Activated naive CD4-positive, alpha-beta T cell treated with anti-CD3 and anti-CD28 coated beads for 36 hours (primary cell): ENCODE data around the gene PDE8A. TPM values are rescaled to one million over a fixed set of nuclear protein-coding genes. Genes with fewer than 3 reads are reported as not detected.
A peak's percentile ranks its signal among the peaks of the same experiment; 100 is the strongest.

Experiments
- CTCF ChIA-PET: fragments of 350-600 bp; sonication (Branson Sonifier 250); formaldehyde crosslinking; loops from one replicate; lab custom pipeline; 2021; ENCODE audit warnings: antibody characterized with exemption; lab: Charles Lee
- DNase-seq: peaks from one replicate; pipeline ENCODE4 v3.0.0-alpha.2; 2020
- H3K27ac Mint-ChIP-seq: one replicate; pipeline ENCODE4 v1.8.0; 2021; ENCODE audit warnings: mild to moderate bottlenecking, mixed read lengths
- H3K27me3 Mint-ChIP-seq: one replicate; pipeline ENCODE4 v1.8.0; 2021; ENCODE audit warnings: low read depth, mixed read lengths
- H3K36me3 Mint-ChIP-seq: one replicate; pipeline ENCODE4 v1.8.0; 2021; ENCODE audit warnings: low read depth, mixed read lengths
- H3K4me1 Mint-ChIP-seq: one replicate; pipeline ENCODE4 v1.8.0; 2021; ENCODE audit warnings: low read depth, mixed read lengths
- H3K4me3 Mint-ChIP-seq: one replicate; pipeline ENCODE4 v1.8.0; 2021; ENCODE audit warnings: mild to moderate bottlenecking, moderate library complexity, mixed read lengths
- H3K9me3 Mint-ChIP-seq: one replicate; pipeline ENCODE4 v1.8.0; 2021; ENCODE audit warnings: mixed read lengths
- intact Hi-C: fragments of 100-400 bp; cut with micrococcal nuclease; formaldehyde crosslinking; loops from one replicate; pipeline ENCODE4 v1.15.1; 2023
- total RNA-seq, 2 experiments: library from RNA; stranded (reverse); gene quantifications; one replicate each; pipeline ENCODE4 v1.2.3, GENCODE V29; 2021

Gene PDE8A
- total RNA-seq, 2 experiments from 2014 or later, result 28.8 to 29.2 TPM

GRCh38 chr15:85091990-85092389 is 110.3 kb downstream of the PDE8A start:
- CTCF ChIA-PET, result no interaction called here
- Mint-ChIP-seq H3K9me3 (no peaks in the 10 kb centered on the region), H3K27ac (no peak overlapping the region), H3K4me3 (no peak overlapping the region), H3K36me3 (peaks cover 30% of the 10 kb centered on the region), H3K27me3 (no peaks in the 10 kb centered on the region), H3K4me1 (no peaks in the 10 kb centered on the region)
- intact Hi-C loops, result no loop called here
- DNase-seq, result no peak

- Mint-ChIP-seq H3K27me3 (no peaks in the 10 kb centered on the region), H3K36me3 (peaks cover 26% of the 10 kb centered on the region), H3K4me1 (no peaks in the 10 kb centered on the region), H3K4me3 (no peak overlapping the region), H3K27ac (no peak overlapping the region), H3K9me3 (no peaks in the 10 kb centered on the region)
- CTCF ChIA-PET, result no interaction called here
- intact Hi-C loops, result no loop called here
- DNase-seq, result no peak
Observed at GRCh38 chr15:85094685-85095084, 113.0 kb downstream of the PDE8A start.

- Mint-ChIP-seq H3K36me3 (peaks cover 26% of the 10 kb centered on the region), H3K4me1 (no peaks in the 10 kb centered on the region), H3K4me3 (no peak overlapping the region), H3K27ac (no peak overlapping the region), H3K9me3 (no peaks in the 10 kb centered on the region), H3K27me3 (no peaks in the 10 kb centered on the region)
- DNase-seq, result no peak
- intact Hi-C loops, result no loop called here
- CTCF ChIA-PET, result no interaction called here
Observed at GRCh38 chr15:85095566-85095965, 113.9 kb downstream of the PDE8A start.

GRCh38 chr15:85097250-85097649 is 115.6 kb downstream of the PDE8A start:
- CTCF ChIA-PET, result no interaction called here
- intact Hi-C loops, result no loop called here
- Mint-ChIP-seq H3K27ac (no peak overlapping the region), H3K36me3 (peaks cover 16% of the 10 kb centered on the region), H3K27me3 (no peaks in the 10 kb centered on the region), H3K4me1 (no peaks in the 10 kb centered on the region), H3K4me3 (no peak overlapping the region), H3K9me3 (no peaks in the 10 kb centered on the region)
- no peak for DNase-seq

- Mint-ChIP-seq H3K27ac (no peak overlapping the region), H3K27me3 (no peaks in the 10 kb centered on the region)
- intact Hi-C loops, result no loop called here
Observed at GRCh38 chr15:85097725-85098124, 116.1 kb downstream of the PDE8A start.

GRCh38 chr15:85099195-85099803 is 117.6 kb downstream of the PDE8A start:
- Mint-ChIP-seq H3K4me3 (no peak overlapping the region), H3K27me3 (no peaks in the 10 kb centered on the region), H3K36me3 (peaks cover 10% of the 10 kb centered on the region), H3K9me3 (no peaks in the 10 kb centered on the region), H3K27ac (no peak overlapping the region), H3K4me1 (no peaks in the 10 kb centered on the region)
- intact Hi-C loops, result no loop called here
- no peak for DNase-seq
- CTCF ChIA-PET, result interaction anchor here (0.7 kb wide), 1 partner anchor 20 kb away, joined by 3 read pairs; no protein-coding TSS in a partner anchor

More at GRCh38 chr15:85097725-85098124, 116.1 kb downstream of the PDE8A start:
- no peak overlapping the region for H3K4me3 Mint-ChIP-seq
- H3K9me3 Mint-ChIP-seq, result no peaks in the 10 kb centered on the region
- no peak for DNase-seq
- peaks cover 14% of the 10 kb centered on the region for H3K36me3 Mint-ChIP-seq
- H3K4me1 Mint-ChIP-seq, result no peaks in the 10 kb centered on the region
- CTCF ChIA-PET, result no interaction called here

GRCh38 chr15:85100186-85100937 is 118.7 kb downstream of the PDE8A start:
- intact Hi-C loops, result no loop called here

GRCh38 chr15:85104584-85104983 is 122.9 kb downstream of the PDE8A start:
- Mint-ChIP-seq H3K4me3 (no peak overlapping the region), H3K36me3 (peaks cover 3% of the 10 kb centered on the region), H3K27me3 (no peaks in the 10 kb centered on the region), H3K4me1 (no peaks in the 10 kb centered on the region), H3K9me3 (no peaks in the 10 kb centered on the region), H3K27ac (no peak overlapping the region)
- intact Hi-C loops, result no loop called here
- DNase-seq, result no peak
- CTCF ChIA-PET, result no interaction called here

More at GRCh38 chr15:85100186-85100937, 118.7 kb downstream of the PDE8A start:
- DNase-seq, result peak; percentile 7
- H3K27ac Mint-ChIP-seq, result no peak overlapping the region
- peaks cover 5% of the 10 kb centered on the region for H3K36me3 Mint-ChIP-seq
- no peaks in the 10 kb centered on the region for H3K27me3 Mint-ChIP-seq
- H3K9me3 Mint-ChIP-seq, result no peaks in the 10 kb centered on the region
- H3K4me1 Mint-ChIP-seq, result no peaks in the 10 kb centered on the region
- no peak overlapping the region for H3K4me3 Mint-ChIP-seq
- CTCF ChIA-PET, result no interaction called here

- H3K4me1 Mint-ChIP-seq, result no peaks in the 10 kb centered on the region
- no peak overlapping the region for H3K4me3 Mint-ChIP-seq
- no peaks in the 10 kb centered on the region for H3K9me3 Mint-ChIP-seq
- no peak for DNase-seq
- no peak overlapping the region for H3K27ac Mint-ChIP-seq
- H3K27me3 Mint-ChIP-seq, result no peaks in the 10 kb centered on the region
- CTCF ChIA-PET, result no interaction called here
- intact Hi-C loops, result no loop called here
- H3K36me3 Mint-ChIP-seq, result no peaks in the 10 kb centered on the region
Observed at GRCh38 chr15:85108136-85108535, 126.5 kb downstream of the PDE8A start.

GRCh38 chr15:85109333-85109732 is 127.7 kb downstream of the PDE8A start:
- H3K9me3 Mint-ChIP-seq, result no peaks in the 10 kb centered on the region
- CTCF ChIA-PET, result interaction anchor here (0.6 kb wide), 1 partner anchor 218 kb away, joined by 3 read pairs; no protein-coding TSS in a partner anchor
- H3K4me3 Mint-ChIP-seq, result no peak overlapping the region
- intact Hi-C loops, result no loop called here
- no peaks in the 10 kb centered on the region for H3K4me1 Mint-ChIP-seq
- no peak for DNase-seq
- H3K27ac Mint-ChIP-seq, result no peak overlapping the region
- H3K36me3 Mint-ChIP-seq, result peaks cover 2% of the 10 kb centered on the region
- H3K27me3 Mint-ChIP-seq, result no peaks in the 10 kb centered on the region

- Mint-ChIP-seq H3K36me3 (peaks cover 10% of the 10 kb centered on the region), H3K9me3 (no peaks in the 10 kb centered on the region), H3K27ac (no peak overlapping the region), H3K27me3 (no peaks in the 10 kb centered on the region), H3K4me1 (peaks cover 11% of the 10 kb centered on the region), H3K4me3 (no peak overlapping the region)
- intact Hi-C loops, result no loop called here
- CTCF ChIA-PET, result no interaction called here
- DNase-seq, result no peak
Observed at GRCh38 chr15:85112997-85113396, 131.3 kb downstream of the PDE8A start.

GRCh38 chr15:85114886-85115285 is 133.2 kb downstream of the PDE8A start:
- peaks cover 18% of the 10 kb centered on the region for H3K36me3 Mint-ChIP-seq
- H3K27ac Mint-ChIP-seq, result no peak overlapping the region
- no peaks in the 10 kb centered on the region for H3K9me3 Mint-ChIP-seq
- CTCF ChIA-PET, result interaction anchor here (1.2 kb wide), 1 partner anchor 10 kb away, joined by 3 read pairs; no protein-coding TSS in a partner anchor
- H3K4me3 Mint-ChIP-seq, result no peak overlapping the region
- H3K4me1 Mint-ChIP-seq, result peaks cover 11% of the 10 kb centered on the region
- intact Hi-C loops, result no loop called here
- DNase-seq, result no peak
- no peaks in the 10 kb centered on the region for H3K27me3 Mint-ChIP-seq

GRCh38 chr15:85116066-85116465 is 134.4 kb downstream of the PDE8A start:
- intact Hi-C loops, result no loop called here
- CTCF ChIA-PET, result interaction anchor here (1.2 kb wide), 1 partner anchor 9 kb away, joined by 3 read pairs; no protein-coding TSS in a partner anchor
- peaks cover 11% of the 10 kb centered on the region for H3K4me1 Mint-ChIP-seq
- no peak overlapping the region for H3K27ac Mint-ChIP-seq
- no peaks in the 10 kb centered on the region for H3K9me3 Mint-ChIP-seq
- no peak for DNase-seq
- no peak overlapping the region for H3K4me3 Mint-ChIP-seq
- no peaks in the 10 kb centered on the region for H3K27me3 Mint-ChIP-seq
- H3K36me3 Mint-ChIP-seq, result peaks cover 18% of the 10 kb centered on the region
